Measurements from ENCODE around the gene TBC1D9.

DNA sequence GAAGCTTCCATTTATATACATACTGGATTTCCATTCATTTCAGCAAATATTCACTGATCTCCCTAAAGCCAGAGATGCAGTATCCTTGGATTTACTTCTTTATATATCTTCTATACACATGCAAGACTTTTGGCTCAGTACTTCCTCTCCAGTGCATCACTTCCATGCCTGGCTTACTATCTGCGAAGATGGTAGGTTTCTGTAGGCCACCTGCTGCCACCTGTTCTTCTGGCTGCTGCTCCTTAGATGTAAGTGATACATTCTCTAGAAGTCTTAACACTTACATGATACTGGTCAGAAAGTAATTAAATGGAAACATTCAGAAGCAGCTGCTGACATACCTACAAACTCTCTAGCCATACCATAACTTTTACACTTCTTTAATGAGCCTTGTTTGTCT is 48.9 kb downstream of the TBC1D9 start:
- TF ChIP-seq TAF1 (IDR thresholded peaks at IDR 0.05; ENCODE audit: borderline replicate concordance, low read depth, low read length), result no peak
- TF ChIP-seq POLR2A (IDR thresholded peaks at IDR 0.05; ENCODE audit: low read depth, low read length), result no peak
- TF ChIP-seq POLR2AphosphoS5 (IDR thresholded peaks at IDR 0.05; ENCODE audit: low read depth, low read length), result no peak
